Fibroblast of peridontal ligament (primary cell): ENCODE measurements around the gene SRC.
A peak's percentile ranks its signal among the peaks of the same experiment; 100 is the strongest.

Source experiments
- DNase-seq: peaks from one replicate; pipeline ENCODE4 v3.0.0-alpha.2; 2010; ENCODE audit errors: extremely low read depth

The SRC gene

GRCh38 chr20:37315021-37315451 lies 30.9 kb upstream of the SRC start:
- peak; percentile 94 for DNase-seq

- no peak for DNase-seq
Observed at GRCh38 chr20:37315452-37316110, 30.4 kb upstream of the SRC start.

GRCh38 chr20:37316116-37316774 lies 29.7 kb upstream of the SRC start:
- no peak for DNase-seq

- no peak for DNase-seq
Observed at GRCh38 chr20:37316775-37317170, 29.2 kb upstream of the SRC start.

GRCh38 chr20:37317316-37317715 lies 28.6 kb upstream of the SRC start:
- DNase-seq: no peak

GRCh38 chr20:37317994-37318640 lies 27.8 kb upstream of the SRC start:
- DNase-seq: no peak

- no peak for DNase-seq
Observed at GRCh38 chr20:37319151-37319671, 26.7 kb upstream of the SRC start.

GRCh38 chr20:37323985-37324384 lies 22.0 kb upstream of the SRC start:
- peak; percentile 96 for DNase-seq

GRCh38 chr20:37325206-37325605 lies 20.7 kb upstream of the SRC start:
- DNase-seq: no peak

- DNase-seq: peak; percentile 38
Observed at GRCh38 chr20:37326666-37327065, 19.3 kb upstream of the SRC start.

GRCh38 chr20:37327748-37328147 lies 18.2 kb upstream of the SRC start:
- DNase-seq: peak; percentile 59

GRCh38 chr20:37328149-37328945 lies 17.6 kb upstream of the SRC start:
- no peak for DNase-seq

GRCh38 chr20:37329481-37330165 lies 16.3 kb upstream of the SRC start:
- DNase-seq: no peak

- no peak for DNase-seq
Observed at GRCh38 chr20:37330316-37330715, 15.6 kb upstream of the SRC start.

- DNase-seq: no peak
Observed at GRCh38 chr20:37331060-37331857, 14.7 kb upstream of the SRC start.

- no peak for DNase-seq
Observed at GRCh38 chr20:37333130-37333847, 12.7 kb upstream of the SRC start.

GRCh38 chr20:37333848-37334318 lies 12.1 kb upstream of the SRC start:
- no peak for DNase-seq

- DNase-seq: no peak
Observed at GRCh38 chr20:37334450-37334849, 11.5 kb upstream of the SRC start.

- peak; percentile 21 for DNase-seq
Observed at GRCh38 chr20:37335642-37336368, 10.1 kb upstream of the SRC start.
